ENCODE data around the gene SLC47A2. TPM values are rescaled to one million over a fixed set of nuclear protein-coding genes. Genes with fewer than 3 reads are reported as not detected.

SLC47A2 gene
- total and polyA plus RNA-seq, 12 donors, result 0.21 TPM; not detected in 11

GRCh38 chr17:19645734-19646201 is 70.6 kb downstream of the SLC47A2 start:
- WGBS, 2 donors, result 26% methylated on average over 4 of the region's 4 CpGs
- H3K27me3 ChIP-seq, result no peaks in the 10 kb centered on the region
- ATAC-seq (no peak), DNase-seq (peak; percentile 20 to 24)
- H3K27ac ChIP-seq, result peak overlapping the region in 1 of 10 donors; percentile 9
- intact Hi-C loops (cut with DNase I), result loop anchor here (5.0 to 10.0 kb wide), 8 partner anchors 102 to 138 kb away; partner anchors contain the start of gene ALDH3A1 (in 1 of the 10)
- no peaks in the 10 kb centered on the region for H3K9me3 ChIP-seq
- H3K36me3 ChIP-seq, result no peaks in the 10 kb centered on the region
- H3K4me3 ChIP-seq, result no peak overlapping the region
- H3K4me1 ChIP-seq, result peaks cover 6 to 47% (median 28%) of the 10 kb centered on the region in 9 donors
- TF ChIP-seq CTCF (IDR thresholded peaks at IDR 0.05), result peak in 8 of 9 donors; percentile 17 to 76 (median 54)

DNA sequence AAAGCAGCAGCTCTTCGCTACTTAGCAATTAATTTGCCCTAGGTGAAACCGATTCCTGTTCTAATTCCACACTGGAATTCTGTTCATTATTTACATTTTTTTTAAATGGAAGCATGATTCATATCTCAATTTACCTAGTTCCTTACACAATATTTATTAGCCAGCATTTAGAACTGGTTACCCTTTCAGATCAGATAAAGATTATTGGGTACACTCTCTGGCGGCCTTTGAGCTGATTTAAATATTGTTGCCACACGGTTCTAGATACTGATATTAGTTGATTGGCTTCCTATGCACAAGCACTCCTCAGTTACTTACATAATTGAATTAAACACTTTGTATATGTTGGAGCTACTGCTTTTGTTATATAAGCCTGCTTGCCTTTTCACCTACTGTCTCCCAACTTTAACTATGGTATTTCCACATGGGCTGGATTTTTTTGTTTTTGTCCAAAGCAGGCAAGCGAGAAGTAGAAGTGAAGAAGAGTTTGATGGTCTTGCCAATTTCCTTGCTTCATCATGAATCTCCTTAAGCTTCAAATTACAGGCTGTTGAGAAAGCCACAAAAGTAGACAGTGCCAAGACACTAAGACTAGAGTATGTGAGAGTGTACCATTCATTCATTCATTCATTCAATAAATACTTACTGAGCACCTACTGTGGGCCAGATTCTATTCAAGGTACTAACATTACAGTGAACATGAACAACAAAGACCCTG is 71.7 kb downstream of the SLC47A2 start:
- no peak for DNase-seq
- no peak for ATAC-seq
- H3K36me3 ChIP-seq, result no peaks in the 10 kb centered on the region
- 90 to 92% methylated on average over 5 of the region's 5 CpGs for WGBS, 2 donors
- intact Hi-C loops (cut with DNase I), result loop anchor here (5.0 to 10.0 kb wide), 8 partner anchors 103 to 137 kb away; partner anchors contain the start of gene ALDH3A1 (in 1 of the 10)
- H3K9me3 ChIP-seq, result no peaks in the 10 kb centered on the region
- H3K4me1 ChIP-seq, result peaks cover 6 to 36% (median 18%) of the 10 kb centered on the region in 9 donors
- TF ChIP-seq CTCF (IDR thresholded peaks at IDR 0.05), result no peak
- no peak overlapping the region for H3K4me3 ChIP-seq
- no peaks in the 10 kb centered on the region for H3K27me3 ChIP-seq
- H3K27ac ChIP-seq, result no peak overlapping the region

DNA sequence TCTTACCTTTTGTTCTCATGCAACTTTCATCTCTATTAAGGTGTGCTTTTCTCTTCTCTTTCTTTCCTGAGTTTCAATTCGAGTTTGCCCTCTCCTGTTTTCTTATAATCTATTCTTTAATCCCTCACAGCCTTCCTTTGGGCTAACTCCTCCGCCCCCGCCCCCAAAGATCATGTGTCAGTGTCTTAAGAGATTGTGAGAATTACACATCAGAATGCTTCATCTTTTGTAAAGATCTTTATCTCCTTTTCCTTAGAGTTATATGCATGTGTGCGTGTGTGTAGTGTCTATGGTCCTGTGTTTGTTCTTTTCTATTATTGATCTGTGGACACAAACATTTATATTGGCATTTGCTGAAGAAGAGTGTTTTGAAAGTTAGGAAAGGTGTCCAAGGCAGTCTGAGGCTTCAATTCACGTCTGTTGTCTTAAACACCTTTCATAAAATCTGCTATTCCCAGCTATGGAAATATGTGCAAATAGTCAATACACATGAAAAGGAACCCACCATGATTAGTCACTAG is 74.0 kb downstream of the SLC47A2 start:
- Histone ChIP-seq H3K36me3 (no peaks in the 10 kb centered on the region), H3K27ac (no peak overlapping the region), H3K9me3 (no peaks in the 10 kb centered on the region), H3K4me1 (peaks cover 6 to 23% (median 8%) of the 10 kb centered on the region in 9 donors), H3K4me3 (no peak overlapping the region), H3K27me3 (no peaks in the 10 kb centered on the region)
- no peak for TF ChIP-seq CTCF (IDR thresholded peaks at IDR 0.05)
- no peak for DNase-seq
- intact Hi-C loops (cut with DNase I), result loop anchor here in 4 of 10 donors (10.0 kb wide), 3 partner anchors 112 to 128 kb away; no protein-coding TSS in a partner anchor
- no peak for ATAC-seq
- WGBS, 2 donors, result 66 to 72% methylated on average over 5 of the region's 5 CpGs

- no peak for ATAC-seq
- Histone ChIP-seq H3K9me3 (no peaks in the 10 kb centered on the region), H3K4me3 (no peak overlapping the region), H3K27me3 (no peaks in the 10 kb centered on the region), H3K4me1 (peaks cover under 1 to 17% (median 2%) of the 10 kb centered on the region in 9 donors), H3K36me3 (no peaks in the 10 kb centered on the region), H3K27ac (no peak overlapping the region)
- no peak for DNase-seq
- no peak for TF ChIP-seq CTCF (IDR thresholded peaks at IDR 0.05)
- intact Hi-C loops (cut with DNase I), result loop anchor here in 4 of 10 donors (10.0 kb wide), 3 partner anchors 113 to 127 kb away; no protein-coding TSS in a partner anchor
- 88% methylated on average over 4 of the region's 4 CpGs for WGBS, 2 donors
Observed at GRCh38 chr17:19641687-19642372, 74.6 kb downstream of the SLC47A2 start.
